NB4 (cell line): Measurements from ENCODE around the gene ZNF70.

ENCODE experiments used
- CTCF ChIP-seq: IDR thresholded peaks from one replicate; pipeline ENCODE4 v1.5.1; 2012; ENCODE audit warnings: low read depth, low read length
- MAX ChIP-seq: IDR thresholded peaks from 2 replicates; pipeline ENCODE4 v1.6.1; 2011; ENCODE audit warnings: low read depth, low read length
- POLR2A ChIP-seq: IDR thresholded peaks from 2 replicates; pipeline ENCODE4 v1.6.1; 2011; ENCODE audit warnings: mild to moderate bottlenecking; ENCODE audit not compliant: insufficient read length; ENCODE audit errors: extremely low read depth

DNA sequence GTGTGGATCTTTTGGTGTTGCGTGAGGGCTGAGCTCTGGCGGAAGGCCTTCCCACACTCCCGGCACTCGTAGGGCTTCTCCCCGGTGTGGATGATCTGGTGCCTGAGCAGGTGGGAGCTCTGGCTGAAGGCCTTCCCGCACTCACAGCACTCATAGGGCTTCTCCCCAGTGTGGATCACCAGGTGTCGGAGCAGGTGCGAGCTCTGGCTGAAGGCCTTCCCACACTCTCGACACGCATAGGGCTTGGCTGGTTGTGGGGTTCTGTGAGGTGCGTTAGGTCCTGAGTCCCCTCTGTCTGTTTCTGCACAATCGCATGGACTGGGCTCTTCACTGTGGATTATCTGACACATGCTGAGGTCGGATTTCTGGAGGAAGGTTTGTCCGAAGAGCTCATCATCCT lies 6.4 kb downstream of the ZNF70 start:
- TF ChIP-seq CTCF = no peak
- no peak for TF ChIP-seq MAX
- TF ChIP-seq POLR2A = no peak
